Hepatocyte (in vitro differentiated cells): ENCODE results near the gene WDR74. TPM values are rescaled to one million over a fixed set of nuclear protein-coding genes. Genes with fewer than 3 reads are reported as not detected.
"Not testable (repeated sequence)": the region's sequence is repeated elsewhere in the genome, so short reads cannot be mapped to it uniquely, and the experiment has no call there.

Experiments
- DNase-seq: peaks from one replicate; pipeline ENCODE4 v3.0.0-alpha.2; 2016; ENCODE audit warnings: low spot score
- H2AFZ ChIP-seq: fragments of 200-600 bp; sonication (generic); 2 replicates; pipeline ENCODE4 v1.6.0; 2016; ENCODE audit warnings: antibody characterized with exemption, mild to moderate bottlenecking
- H3K27ac ChIP-seq: fragments of 200-600 bp; sonication (generic); 2 replicates; pipeline ENCODE4 v1.5.1; 2016; ENCODE audit warnings: mild to moderate bottlenecking
- H3K27me3 ChIP-seq: fragments of 200-600 bp; sonication (generic); 2 replicates; pipeline ENCODE4 v1.6.1; 2016
- H3K36me3 ChIP-seq: fragments of 200-600 bp; sonication (generic); replicated peaks from 2 replicates; pipeline ENCODE4 v1.5.1; 2016; ENCODE audit warnings: low read depth; ENCODE audit not compliant: insufficient read depth
- H3K4me1 ChIP-seq: fragments of 200-600 bp; sonication (generic); 2 replicates; pipeline ENCODE4 v1.5.1; 2016; ENCODE audit warnings: mild to moderate bottlenecking, moderate library complexity; ENCODE audit not compliant: insufficient read depth
- H3K4me2 ChIP-seq: fragments of 200-600 bp; sonication (generic); 2 replicates; pipeline ENCODE4 v1.6.0; 2016
- H3K4me3 ChIP-seq: fragments of 200-600 bp; sonication (generic); 2 replicates; pipeline ENCODE4 v1.5.1; 2016; ENCODE audit warnings: mild to moderate bottlenecking
- H3K79me2 ChIP-seq: fragments of 200-600 bp; sonication (generic); 2 replicates; pipeline ENCODE4 v1.6.0; 2017; ENCODE audit warnings: mild to moderate bottlenecking
- H3K9me2 ChIP-seq: fragments of 200-600 bp; sonication (generic); replicated peaks from 2 replicates; pipeline ENCODE4 v1.6.0; 2017; ENCODE audit warnings: mild to moderate bottlenecking; ENCODE audit not compliant: insufficient read depth
- H3K9me3 ChIP-seq: fragments of 200-600 bp; sonication (generic); 2 replicates; pipeline ENCODE4 v1.5.1; 2016; ENCODE audit warnings: low read depth, mild to moderate bottlenecking
- H4K20me1 ChIP-seq: fragments of 200-600 bp; sonication (generic); 2 replicates; pipeline ENCODE4 v1.6.0; 2016; ENCODE audit warnings: mild to moderate bottlenecking; ENCODE audit not compliant: insufficient read depth, poor library complexity, severe bottlenecking
- EZH2 ChIP-seq: fragments of 200-600 bp; sonication (generic); IDR thresholded peaks from 2 replicates; pipeline ENCODE4 v1.6.1; 2016; ENCODE audit warnings: antibody characterized with exemption, mild to moderate bottlenecking, borderline replicate concordance
- EZH2phosphoT487 ChIP-seq: fragments of 200-600 bp; sonication (generic); IDR thresholded peaks from one replicate; pipeline ENCODE4 v1.6.1; 2018; ENCODE audit warnings: antibody characterized with exemption, mild to moderate bottlenecking, low read depth, moderate library complexity; ENCODE audit not compliant: unreplicated experiment, severe bottlenecking
- WGBS: methylation state at CpG from one replicate; pipeline ENCODE4 v1.1.6; 2016; ENCODE audit warnings: low lambda C conversion rate; ENCODE audit errors: missing lambda C conversion rate; 5-methylcytosine and 5-hydroxymethylcytosine counted together
- polyA plus RNA-seq: library from polyadenylated mRNA; unstranded; fragments of >200 nt; fragmentation: Nextera tagmentation; extraction: Ambion mirVana; gene quantifications from 2 replicates; pipeline ENCODE4 v1.2.1, GENCODE V29; 2016
- total RNA-seq: library from RNA; depleted of rRNA; stranded (reverse); fragments of >200 nt; gene quantifications from 2 replicates; pipeline ENCODE4 v1.2.3, GENCODE V29; 2014
- TF ChIP-seq, protein P1 (sequence below): fragments of 200-600 bp; sonication (generic); IDR thresholded peaks from 2 replicates; pipeline ENCODE4 v1.5.1; 2016; ENCODE audit warnings: antibody characterized with exemption, mild to moderate bottlenecking; ENCODE audit not compliant: poor library complexity

WDR74 gene
- total and polyA plus RNA-seq, 2 experiments from 2014 or later: 30.9 to 34.1 TPM

- no peaks in the 10 kb centered on the region for H4K20me1 ChIP-seq
- no peaks in the 10 kb centered on the region for H3K27me3 ChIP-seq
- no peak overlapping the region for H2AFZ ChIP-seq
- peaks cover under 1% of the 10 kb centered on the region for H3K79me2 ChIP-seq
- H3K27ac ChIP-seq: no peak overlapping the region
- H3K4me1 ChIP-seq: peaks cover 9% of the 10 kb centered on the region
- no peaks in the 10 kb centered on the region for H3K9me3 ChIP-seq
- no peaks in the 10 kb centered on the region for H3K9me2 ChIP-seq
- 98% methylated on average over 3 of the region's 3 CpGs for WGBS
- H3K4me3 ChIP-seq: no peak overlapping the region
- H3K4me2 ChIP-seq: no peak overlapping the region
- H3K36me3 ChIP-seq: no peaks in the 10 kb centered on the region
- no peak for DNase-seq
- TF ChIP-seq EZH2phosphoT487 (no peak), EZH2 (no peak)
Measured at GRCh38 chr11:62844154-62844553, 4.8 kb upstream of the WDR74 start.

DNA sequence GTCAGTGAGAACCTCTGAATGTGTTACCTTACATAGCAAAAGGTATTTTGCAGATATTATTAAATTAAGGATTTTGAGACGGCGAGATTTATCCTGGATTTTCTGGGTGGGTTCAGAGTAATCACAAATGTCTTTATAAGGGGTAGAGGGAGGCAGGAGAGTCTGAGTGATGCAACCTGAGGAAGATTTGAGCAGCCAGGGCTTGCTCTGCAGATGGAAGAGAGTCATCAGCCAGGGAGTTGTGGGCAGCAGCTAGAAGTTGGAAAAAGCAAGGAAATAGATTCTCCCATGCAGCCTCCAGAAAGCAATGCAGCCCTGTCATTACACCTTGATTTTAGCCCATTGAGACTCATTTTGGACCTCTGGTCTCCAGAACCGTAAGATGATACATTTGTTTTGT lies 4.1 kb upstream of the WDR74 start:
- Histone ChIP-seq H3K27ac (peak overlapping the region; percentile 97), H3K27me3 (no peaks in the 10 kb centered on the region), H3K79me2 (peaks cover 8% of the 10 kb centered on the region), H3K9me2 (no peaks in the 10 kb centered on the region), H3K4me1 (peaks cover 9% of the 10 kb centered on the region), H4K20me1 (no peaks in the 10 kb centered on the region), H3K36me3 (no peaks in the 10 kb centered on the region), H3K4me2 (no peak overlapping the region), H3K4me3 (no peak overlapping the region), H3K9me3 (no peaks in the 10 kb centered on the region), H2AFZ (no peak overlapping the region)
- WGBS: 98% methylated on average over 3 of the region's 3 CpGs
- no peak for DNase-seq
- TF ChIP-seq EZH2 (no peak), EZH2phosphoT487 (no peak)
- TF ChIP-seq, protein P1, sequence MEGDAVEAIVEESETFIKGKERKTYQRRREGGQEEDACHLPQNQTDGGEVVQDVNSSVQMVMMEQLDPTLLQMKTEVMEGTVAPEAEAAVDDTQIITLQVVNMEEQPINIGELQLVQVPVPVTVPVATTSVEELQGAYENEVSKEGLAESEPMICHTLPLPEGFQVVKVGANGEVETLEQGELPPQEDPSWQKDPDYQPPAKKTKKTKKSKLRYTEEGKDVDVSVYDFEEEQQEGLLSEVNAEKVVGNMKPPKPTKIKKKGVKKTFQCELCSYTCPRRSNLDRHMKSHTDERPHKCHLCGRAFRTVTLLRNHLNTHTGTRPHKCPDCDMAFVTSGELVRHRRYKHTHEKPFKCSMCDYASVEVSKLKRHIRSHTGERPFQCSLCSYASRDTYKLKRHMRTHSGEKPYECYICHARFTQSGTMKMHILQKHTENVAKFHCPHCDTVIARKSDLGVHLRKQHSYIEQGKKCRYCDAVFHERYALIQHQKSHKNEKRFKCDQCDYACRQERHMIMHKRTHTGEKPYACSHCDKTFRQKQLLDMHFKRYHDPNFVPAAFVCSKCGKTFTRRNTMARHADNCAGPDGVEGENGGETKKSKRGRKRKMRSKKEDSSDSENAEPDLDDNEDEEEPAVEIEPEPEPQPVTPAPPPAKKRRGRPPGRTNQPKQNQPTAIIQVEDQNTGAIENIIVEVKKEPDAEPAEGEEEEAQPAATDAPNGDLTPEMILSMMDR: no peak

GRCh38 chr11:62842891-62843290 lies 3.5 kb upstream of the WDR74 start:
- not testable (repeated sequence) for H3K4me3 ChIP-seq, H3K9me3 ChIP-seq, H3K27me3 ChIP-seq, H3K9me2 ChIP-seq, H3K4me1 ChIP-seq, H3K36me3 ChIP-seq, DNase-seq, H4K20me1 ChIP-seq
- peak overlapping the region; percentile 56 for H2AFZ ChIP-seq
- peak overlapping the region; percentile 97 for H3K27ac ChIP-seq
- WGBS: 68% methylated on average over 9 of the region's 9 CpGs
- peak overlapping the region; percentile 72 for H3K4me2 ChIP-seq
- H3K79me2 ChIP-seq: peaks cover 14% of the 10 kb centered on the region

DNA sequence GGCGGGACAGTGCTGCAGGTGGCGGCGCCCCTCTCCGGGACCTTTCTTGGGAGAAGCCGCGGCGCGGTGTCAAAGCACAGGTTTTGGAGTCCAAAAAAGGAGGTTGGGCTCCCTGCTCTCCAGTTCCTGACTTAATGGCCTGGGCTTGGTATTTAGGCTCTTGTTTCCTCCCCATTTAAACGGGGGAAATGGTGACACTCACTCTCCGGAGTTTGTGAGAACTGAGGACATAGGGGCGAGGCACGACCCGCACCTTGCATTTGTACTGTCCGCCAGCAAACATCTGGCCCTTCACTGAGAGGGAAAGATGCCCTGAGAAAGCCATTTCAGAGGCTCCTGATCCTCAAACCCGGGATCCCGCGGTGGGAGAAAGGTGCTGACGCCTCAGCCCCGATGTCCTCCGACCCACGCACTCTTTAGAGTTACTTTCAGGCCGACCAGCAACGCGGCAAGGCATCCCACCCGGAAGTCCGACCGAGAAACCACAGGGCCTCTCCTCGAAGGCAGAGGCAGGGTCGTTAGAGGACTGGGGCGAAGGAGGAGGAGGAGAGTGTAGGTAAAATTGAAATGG lies 2.9 kb upstream of the WDR74 start:
- no peaks in the 10 kb centered on the region for H3K9me2 ChIP-seq
- no peaks in the 10 kb centered on the region for H4K20me1 ChIP-seq
- H2AFZ ChIP-seq: peak overlapping the region; percentile 56
- TF ChIP-seq EZH2phosphoT487 (no peak), EZH2 (no peak)
- TF ChIP-seq, protein P1: no peak
- H3K9me3 ChIP-seq: no peaks in the 10 kb centered on the region
- peaks cover 9% of the 10 kb centered on the region for H3K4me1 ChIP-seq
- H3K4me2 ChIP-seq: peak overlapping the region; percentile 72
- 7% methylated on average over 30 of the region's 30 CpGs for WGBS
- H3K27me3 ChIP-seq: no peaks in the 10 kb centered on the region
- DNase-seq: peak; percentile 46
- H3K4me3 ChIP-seq: peak overlapping the region; percentile 4
- peaks cover 20% of the 10 kb centered on the region for H3K79me2 ChIP-seq
- H3K36me3 ChIP-seq: no peaks in the 10 kb centered on the region
- peak overlapping the region; percentile 97 for H3K27ac ChIP-seq
